Gastrocnemius medialis (tissue), 4 donors: ENCODE results near the gene CHI3L2. TPM values are rescaled to one million over a fixed set of nuclear protein-coding genes. Genes with fewer than 3 reads are reported as not detected.
A peak's percentile ranks its signal among the peaks of the same experiment; 100 is the strongest.

Source experiments
- ATAC-seq, 2 donors: fragments of 150-250 bp; one replicate each; pipeline ENCODE4 v1.9.1; 2016
- DNase-seq, 2 donors: peaks; one replicate each; pipeline ENCODE4 v3.0.0-alpha.2; 2019
- H3K27ac ChIP-seq, 4 donors: fragments of 200-600 bp; sonication (generic); 1 replicate in 1 of 4; 2 replicates in 3 of 4; pipeline ENCODE4 v1.5.1; 2016 to 2018; ENCODE audit warnings: mild to moderate bottlenecking in 2 of 4, moderate library complexity in 1 of 4
- H3K27me3 ChIP-seq, 3 donors: fragments of 200-600 bp; sonication (generic) in 2 of 3; 1 replicate in 1 of 3; 2 replicates in 2 of 3; pipeline versions ENCODE4 v1.5.1 to v1.6.0; 2016 to 2019; ENCODE audit warnings: mild to moderate bottlenecking in 1 of 3, moderate library complexity in 1 of 3
- H3K36me3 ChIP-seq, 2 donors: fragments of 200-600 bp; sonication (generic) in 1 of 2; one replicate each; pipeline ENCODE4 v1.5.1; 2017 to 2018
- H3K4me1 ChIP-seq, 2 donors: fragments of 200-600 bp; sonication (generic) in 1 of 2; one replicate each; pipeline ENCODE4 v1.5.1; 2016 to 2017; ENCODE audit warnings: mild to moderate bottlenecking in 2 of 2
- H3K4me3 ChIP-seq, 4 donors: fragments of 200-600 bp; sonication (generic) in 3 of 4; 1 replicate in 1 of 4; 2 replicates in 3 of 4; pipeline ENCODE4 v1.5.1; 2016 to 2019; ENCODE audit warnings: mild to moderate bottlenecking in 2 of 4
- H3K9me3 ChIP-seq, 3 donors: fragments of 200-600 bp; sonication (generic) in 2 of 3; 1 replicate in 1 of 3; 2 replicates in 2 of 3; pipeline ENCODE4 v1.5.1; 2016 to 2019
- CTCF ChIP-seq, 5 experiments: fragments of 450-650 bp in 3 of 5; fragments of 200-600 bp in 2 of 5; sonication (generic) in 2 of 5; IDR thresholded peaks in 4 of 5; conservative IDR thresholded peaks in 1 of 5; 1 replicate in 4 of 5; 2 replicates in 1 of 5; pipeline ENCODE4 v1.5.1; 2016 to 2019; ENCODE audit warnings: antibody characterized with exemption in 5 of 5, mild to moderate bottlenecking in 3 of 5, moderate library complexity in 3 of 5
- POLR2A ChIP-seq, 2 donors: fragments of 450-650 bp; IDR thresholded peaks; one replicate each; pipeline ENCODE4 v1.6.1; 2017; ENCODE audit warnings: antibody characterized with exemption in 2 of 2, mild to moderate bottlenecking in 2 of 2, moderate library complexity in 2 of 2
- in situ Hi-C, 4 donors: fragments of 200-750 bp; cut with MboI; loops; one replicate each; pipeline versions ENCODE4 v1.15.0 to v1.8.0; 2017; ENCODE audit warnings: low sequenced_read_pairs in 4 of 4
- intact Hi-C: fragments of 100-400 bp; cut with DNase I; formaldehyde crosslinking; loops from one replicate; pipeline ENCODE4 v1.15.1; 2023; ENCODE audit warnings: low total_unique reads
- total RNA-seq, 4 donors: library from RNA; depleted of rRNA; stranded (reverse); fragments of >200 nt; gene quantifications; one replicate each; pipeline versions ENCODE4 v1.1.0 to v1.2.3, GENCODE V29; 2016

Gene CHI3L2
- total RNA-seq, 4 donors from 2014 or later: 0.40 to 2.3 (median 1.9) TPM; not detected in 1

GRCh38 chr1:111197598-111198284, 29.8 kb upstream of the CHI3L2 start:
- intact Hi-C loops: no loop called here
- no peak overlapping the region for H3K27ac ChIP-seq
- in situ Hi-C loops: no loop called here
- H3K36me3 ChIP-seq: no peaks in the 10 kb centered on the region
- no peak overlapping the region for H3K4me3 ChIP-seq
- H3K4me1 ChIP-seq: no peaks in the 10 kb centered on the region
- TF ChIP-seq CTCF (IDR thresholded peaks at IDR 0.05 in 4 of 5, conservative IDR thresholded peaks at IDR 0.05 in 1 of 5) (no peak), POLR2A (IDR thresholded peaks at IDR 0.05) (no peak)
- no peaks in the 10 kb centered on the region for H3K9me3 ChIP-seq
- ATAC-seq (no peak), DNase-seq (no peak)
- peaks cover 0 to 2% (median 0%) of the 10 kb centered on the region in 3 donors for H3K27me3 ChIP-seq

- H3K27ac ChIP-seq: no peak overlapping the region
- no peak for DNase-seq
These were observed 28.7 kb upstream of the CHI3L2 start for GRCh38 chr1:111198836-111199235.

GRCh38 chr1:111199329-111199728, 28.2 kb upstream of the CHI3L2 start:
- H3K4me1 ChIP-seq: peaks cover 0 to 5% of the 10 kb centered on the region in 2 donors
- DNase-seq (no peak), ATAC-seq (no peak)
- H3K27ac ChIP-seq: no peak overlapping the region
- no peaks in the 10 kb centered on the region for H3K36me3 ChIP-seq
- intact Hi-C loops (no loop called here), in situ Hi-C loops (no loop called here)
- TF ChIP-seq POLR2A (IDR thresholded peaks at IDR 0.05) (no peak), CTCF (IDR thresholded peaks at IDR 0.05 in 4 of 5, conservative IDR thresholded peaks at IDR 0.05 in 1 of 5) (no peak)
- H3K27me3 ChIP-seq: peaks cover 7 to 18% (median 9%) of the 10 kb centered on the region in 3 donors
- H3K4me3 ChIP-seq: peak overlapping the region in 1 of 4 donors; percentile 6
- H3K9me3 ChIP-seq: no peaks in the 10 kb centered on the region

More at GRCh38 chr1:111198836-111199235, 28.7 kb upstream of the CHI3L2 start:
- intact Hi-C loops: no loop called here
- no peaks in the 10 kb centered on the region for H3K36me3 ChIP-seq
- TF ChIP-seq POLR2A (IDR thresholded peaks at IDR 0.05) (no peak), CTCF (IDR thresholded peaks at IDR 0.05 in 4 of 5, conservative IDR thresholded peaks at IDR 0.05 in 1 of 5) (no peak)
- ATAC-seq: no peak
- H3K4me3 ChIP-seq: peak overlapping the region in 1 of 4 donors; percentile 6
- in situ Hi-C loops: no loop called here
- peaks cover 0 to 2% of the 10 kb centered on the region in 2 donors for H3K4me1 ChIP-seq
- no peaks in the 10 kb centered on the region for H3K9me3 ChIP-seq
- peaks cover 4 to 13% (median 6%) of the 10 kb centered on the region in 3 donors for H3K27me3 ChIP-seq

- ATAC-seq: peak in 1 of 2 donors; percentile 31
- DNase-seq: peak; percentile 44 to 51
- TF ChIP-seq POLR2A (IDR thresholded peaks at IDR 0.05): peak; percentile 16 to 37
- no peak for TF ChIP-seq CTCF (IDR thresholded peaks at IDR 0.05 in 4 of 5, conservative IDR thresholded peaks at IDR 0.05 in 1 of 5)
- no peak within 1 kb of the TSS for H3K27ac ChIP-seq
- intact Hi-C loops (no loop called here), in situ Hi-C loops (no loop called here)
- peak within 1 kb of the TSS in 1 of 4 donors; percentile 6 for H3K4me3 ChIP-seq
- H3K27me3 ChIP-seq: peaks cover 14 to 25% (median 17%) of the 10 kb centered on the region in 3 donors
- peaks cover 0 to 5% of the 10 kb centered on the region in 2 donors for H3K4me1 ChIP-seq
- H3K36me3 ChIP-seq: no peaks in the 10 kb centered on the region
- H3K9me3 ChIP-seq: no peaks in the 10 kb centered on the region
These were observed 27.4 kb upstream of the CHI3L2 start, which contains the start of gene DENND2D for GRCh38 chr1:111199881-111200801. Gene DENND2D, minus strand, starts transcription at chr1:111200646. Its CDS starts 187 bp downstream, at chr1:111200459.
